Measurements from ENCODE around the gene ZSCAN21. TPM values are rescaled to one million over a fixed set of nuclear protein-coding genes. Genes with fewer than 3 reads are reported as not detected.

Gene ZSCAN21
- total RNA-seq, 2 experiments from 2014 or later = 2.0 to 2.7 TPM

- intact Hi-C loops (cut with DNase I, micrococcal nuclease) = loop anchor here in 1 of 2 experiments (10.0 kb wide), 2 partner anchors 64 to 144 kb away; partner anchors contain the start of gene TRIM4
- ChIA-PET POLR2A (no interaction called here), CTCF (no interaction called here)
- Histone ChIP-seq H3K9me3 (ENCODE audit: control insufficient read depth in 1 of 2, insufficient read depth in 1 of 2, low read length in 2 of 2) (no peaks in the 10 kb centered on the region), H3K27ac (ENCODE audit: low read depth in 1 of 2, low read length in 2 of 2) (no peak overlapping the region), H3K36me3 (ENCODE audit: insufficient read depth, low read length) (peaks cover 45% of the 10 kb centered on the region), H3K4me3 (ENCODE audit: low read length) (no peak overlapping the region), H3K27me3 (ENCODE audit: control insufficient read depth in 1 of 2, insufficient read depth in 2 of 2, low read length in 2 of 2) (no peaks in the 10 kb centered on the region), H3K4me1 (ENCODE audit: insufficient read depth, low read length) (no peaks in the 10 kb centered on the region)
- Mint-ChIP-seq H3K4me1 (ENCODE audit: low read depth) (no peaks in the 10 kb centered on the region), H3K4me3 (no peak overlapping the region), H3K27ac (no peak overlapping the region), H3K36me3 (ENCODE audit: low read depth) (peaks cover 46% of the 10 kb centered on the region), H3K27me3 (no peaks in the 10 kb centered on the region), H3K9me3 (no peaks in the 10 kb centered on the region)
- no peak for DNase-seq
- TF ChIP-seq CTCF (IDR thresholded peaks at IDR 0.05) = no peak
- no peak for ATAC-seq (ENCODE audit: poor library complexity)
These were observed 9.7 kb downstream of the ZSCAN21 start for GRCh38 chr7:100059251-100059739.

- Mint-ChIP-seq H3K36me3 (ENCODE audit: low read depth) (peaks cover 61% of the 10 kb centered on the region), H3K9me3 (no peaks in the 10 kb centered on the region), H3K4me3 (no peak overlapping the region), H3K27ac (no peak overlapping the region), H3K4me1 (ENCODE audit: low read depth) (no peaks in the 10 kb centered on the region), H3K27me3 (no peaks in the 10 kb centered on the region)
- TF ChIP-seq CTCF (IDR thresholded peaks at IDR 0.05) = no peak
- H3K27ac ChIP-seq (ENCODE audit: low read depth in 1 of 2, low read length in 2 of 2) = no peak overlapping the region
- CTCF ChIA-PET = no interaction called here
- no peak overlapping the region for H3K4me3 ChIP-seq (ENCODE audit: low read length)
- DNase-seq = no peak
- H3K4me1 ChIP-seq (ENCODE audit: insufficient read depth, low read length) = no peaks in the 10 kb centered on the region
- ATAC-seq (ENCODE audit: poor library complexity) = no peak
- H3K9me3 ChIP-seq (ENCODE audit: control insufficient read depth in 1 of 2, insufficient read depth in 1 of 2, low read length in 2 of 2) = no peaks in the 10 kb centered on the region
- peaks cover 54% of the 10 kb centered on the region for H3K36me3 ChIP-seq (ENCODE audit: insufficient read depth, low read length)
- intact Hi-C loops (cut with DNase I, micrococcal nuclease) = no loop called here
- no peaks in the 10 kb centered on the region for H3K27me3 ChIP-seq (ENCODE audit: control insufficient read depth in 1 of 2, insufficient read depth in 2 of 2, low read length in 2 of 2)
- POLR2A ChIA-PET = interaction anchor here (0.6 to 1.9 kb wide), 2 partner anchors 12 to 17 kb away, joined by 3 to 7 read pairs; partner anchors contain the start of gene ZSCAN21
These were observed 12.1 kb downstream of the ZSCAN21 start for GRCh38 chr7:100061518-100062193.

GRCh38 chr7:100063376-100063775 is 13.8 kb downstream of the ZSCAN21 start:
- POLR2A ChIA-PET = interaction anchor here (1.4 kb wide), 1 partner anchor 46 kb away, joined by 3 read pairs; no protein-coding TSS in a partner anchor

More at GRCh38 chr7:100063376-100063775, 13.8 kb downstream of the ZSCAN21 start:
- H3K4me3 Mint-ChIP-seq = no peak overlapping the region
- H3K27me3 ChIP-seq (ENCODE audit: control insufficient read depth in 1 of 2, insufficient read depth in 2 of 2, low read length in 2 of 2) = no peaks in the 10 kb centered on the region
- ATAC-seq (ENCODE audit: poor library complexity) (no peak), DNase-seq (no peak)
- no peak overlapping the region for H3K27ac ChIP-seq (ENCODE audit: low read depth in 1 of 2, low read length in 2 of 2)
- intact Hi-C loops (cut with DNase I, micrococcal nuclease) = no loop called here
- H3K36me3 Mint-ChIP-seq (ENCODE audit: low read depth) = peaks cover 65% of the 10 kb centered on the region
- no peaks in the 10 kb centered on the region for H3K9me3 ChIP-seq (ENCODE audit: control insufficient read depth in 1 of 2, insufficient read depth in 1 of 2, low read length in 2 of 2)
- peaks cover 37% of the 10 kb centered on the region for H3K36me3 ChIP-seq (ENCODE audit: insufficient read depth, low read length)
- H3K9me3 Mint-ChIP-seq = no peaks in the 10 kb centered on the region
- H3K4me1 ChIP-seq (ENCODE audit: insufficient read depth, low read length) = no peaks in the 10 kb centered on the region
- no peak overlapping the region for H3K4me3 ChIP-seq (ENCODE audit: low read length)
- H3K4me1 Mint-ChIP-seq (ENCODE audit: low read depth) = no peaks in the 10 kb centered on the region
- CTCF ChIA-PET = no interaction called here
- H3K27ac Mint-ChIP-seq = no peak overlapping the region
- H3K27me3 Mint-ChIP-seq = no peaks in the 10 kb centered on the region
- TF ChIP-seq CTCF (IDR thresholded peaks at IDR 0.05) = no peak

Measured in CD4-positive, alpha-beta T cell (primary cell).